Measurements from ENCODE around the gene SYNPO.

SYNPO gene

DNA sequence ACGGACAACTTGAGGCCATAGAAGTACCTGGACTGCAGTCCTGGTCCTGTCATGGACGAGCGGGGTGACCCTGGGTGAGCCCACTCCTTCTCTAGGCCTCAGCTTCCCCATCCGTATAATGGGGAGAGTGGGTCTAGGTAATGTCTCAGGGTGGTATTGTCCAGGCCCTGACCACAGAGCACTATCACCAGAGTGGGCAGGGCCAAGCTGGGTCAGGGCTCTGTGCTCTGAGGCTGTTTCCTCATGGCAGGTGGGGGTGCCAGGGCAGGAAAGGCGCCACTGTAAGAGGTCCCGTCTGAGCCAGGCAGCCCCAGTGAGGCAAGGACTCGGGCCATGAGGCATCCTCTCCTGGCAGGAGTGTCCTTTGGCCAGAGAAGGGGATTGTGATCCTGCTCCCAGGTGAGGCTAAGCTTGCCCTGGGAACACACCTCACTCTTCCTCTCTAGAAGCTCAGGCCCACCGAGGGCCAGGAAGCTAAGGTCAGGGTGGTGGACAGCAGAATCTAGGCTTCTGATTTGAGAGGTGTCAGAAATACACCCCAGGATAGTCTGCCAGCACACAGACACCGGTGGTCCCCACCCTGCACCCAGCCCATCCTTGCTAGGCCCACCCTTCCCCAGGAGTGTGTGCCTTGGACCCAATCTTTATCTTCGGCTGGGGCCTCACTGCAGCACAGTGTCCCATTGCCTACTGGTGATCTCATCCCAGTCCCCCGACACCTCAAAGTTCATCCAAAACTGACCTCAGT lies 19.1 kb downstream of the SYNPO start:
- no peak for DNase-seq

DNA sequence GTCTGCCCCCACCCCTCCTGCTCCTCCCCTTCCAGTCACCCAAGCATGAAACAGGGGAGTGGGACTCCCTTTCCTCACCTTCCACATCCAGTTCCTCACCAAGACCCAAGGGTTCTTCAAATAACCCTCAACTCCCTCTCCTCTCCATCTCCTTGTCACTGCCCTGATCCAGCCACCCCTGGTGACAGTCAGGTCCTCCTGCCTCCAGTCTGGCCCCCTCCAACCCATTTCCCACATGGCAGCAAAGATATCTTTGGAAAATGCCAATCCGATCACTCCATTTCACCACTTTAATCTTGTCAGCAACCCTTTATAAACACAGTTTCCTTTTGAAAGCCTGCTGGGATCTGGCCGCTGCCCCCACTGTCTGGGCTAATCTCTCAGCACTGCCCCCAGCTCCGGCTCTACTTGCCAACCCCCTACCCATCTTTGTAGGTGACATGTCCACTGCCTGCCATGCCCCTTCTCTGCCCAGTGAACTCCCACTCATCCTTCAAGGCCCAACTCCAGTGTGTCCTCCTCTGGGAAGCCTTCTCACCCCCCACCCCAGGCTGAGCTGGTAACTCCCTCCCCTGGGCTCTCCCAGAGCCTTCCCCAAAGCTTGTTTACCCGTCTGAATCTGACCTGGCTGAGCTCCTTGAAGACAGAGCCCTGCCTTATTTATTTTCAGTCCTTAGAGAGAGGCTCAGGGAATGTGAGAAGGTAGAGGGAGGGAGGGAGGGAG lies 19.8 kb downstream of the SYNPO start:
- DNase-seq, result no peak

DNA sequence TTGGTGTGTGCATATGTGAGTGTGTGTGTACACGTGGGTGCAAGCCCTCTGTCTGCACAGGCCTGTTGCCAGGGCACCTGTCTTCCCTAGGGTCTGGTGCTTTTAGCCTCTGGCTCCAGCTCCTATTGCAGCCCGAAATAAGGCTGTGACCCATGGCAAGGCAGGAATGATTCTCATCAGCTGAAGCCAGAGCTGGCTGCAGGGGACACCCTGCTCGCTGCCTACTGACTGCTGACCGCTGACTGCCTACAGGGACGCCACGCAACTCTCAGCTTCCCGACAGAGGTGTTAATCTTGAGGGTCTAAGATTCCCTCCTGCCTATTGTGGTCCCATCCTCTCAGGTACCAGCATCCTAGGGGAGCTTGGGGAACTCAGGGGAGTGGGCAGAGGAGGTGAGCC lies 20.6 kb downstream of the SYNPO start, which contains the start of gene MYOZ3:
Gene MYOZ3, plus strand, starts transcription at position 166 of the 400 bp plus-strand sequence. CDS start 1,691 bp downstream, outside the sequence.
- no peak for DNase-seq

DNA sequence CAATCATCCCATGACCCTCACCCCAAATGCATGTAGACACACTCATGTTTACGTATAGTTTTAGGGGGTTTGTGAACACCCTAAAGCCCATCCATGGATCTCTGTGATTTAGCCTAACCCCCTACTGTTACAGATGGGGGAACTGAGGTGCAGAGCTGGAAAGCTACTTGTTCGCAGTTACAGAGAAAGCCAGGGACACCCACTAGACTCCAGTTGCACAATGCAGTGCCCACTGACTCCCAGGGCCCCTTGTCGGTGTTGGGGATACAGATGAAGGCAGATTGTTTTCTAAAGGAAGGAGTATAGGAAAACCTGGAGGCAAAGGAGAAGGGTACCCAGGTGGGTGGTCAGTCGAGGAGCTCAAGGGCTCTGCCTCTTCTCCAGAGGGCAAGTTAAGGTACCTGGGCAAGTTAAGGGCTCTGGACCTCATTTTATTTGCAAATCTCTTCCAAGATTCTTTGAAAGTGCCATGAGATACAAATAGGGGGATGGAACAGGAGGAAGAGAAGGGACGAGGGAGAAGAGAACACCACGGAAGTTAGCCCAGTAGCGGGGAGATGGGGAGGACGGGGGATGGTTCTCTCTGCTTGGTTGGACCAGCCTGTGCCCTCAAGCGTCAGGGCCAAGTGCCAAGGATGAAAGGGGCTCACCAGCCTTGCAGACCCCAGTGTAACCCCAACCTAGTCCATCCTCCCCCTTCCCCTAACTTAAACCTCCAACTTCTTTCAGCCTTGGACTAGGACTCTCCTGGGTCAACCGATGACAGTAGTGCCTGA lies 21.5 kb downstream of the SYNPO start:
- no peak for DNase-seq

DNA sequence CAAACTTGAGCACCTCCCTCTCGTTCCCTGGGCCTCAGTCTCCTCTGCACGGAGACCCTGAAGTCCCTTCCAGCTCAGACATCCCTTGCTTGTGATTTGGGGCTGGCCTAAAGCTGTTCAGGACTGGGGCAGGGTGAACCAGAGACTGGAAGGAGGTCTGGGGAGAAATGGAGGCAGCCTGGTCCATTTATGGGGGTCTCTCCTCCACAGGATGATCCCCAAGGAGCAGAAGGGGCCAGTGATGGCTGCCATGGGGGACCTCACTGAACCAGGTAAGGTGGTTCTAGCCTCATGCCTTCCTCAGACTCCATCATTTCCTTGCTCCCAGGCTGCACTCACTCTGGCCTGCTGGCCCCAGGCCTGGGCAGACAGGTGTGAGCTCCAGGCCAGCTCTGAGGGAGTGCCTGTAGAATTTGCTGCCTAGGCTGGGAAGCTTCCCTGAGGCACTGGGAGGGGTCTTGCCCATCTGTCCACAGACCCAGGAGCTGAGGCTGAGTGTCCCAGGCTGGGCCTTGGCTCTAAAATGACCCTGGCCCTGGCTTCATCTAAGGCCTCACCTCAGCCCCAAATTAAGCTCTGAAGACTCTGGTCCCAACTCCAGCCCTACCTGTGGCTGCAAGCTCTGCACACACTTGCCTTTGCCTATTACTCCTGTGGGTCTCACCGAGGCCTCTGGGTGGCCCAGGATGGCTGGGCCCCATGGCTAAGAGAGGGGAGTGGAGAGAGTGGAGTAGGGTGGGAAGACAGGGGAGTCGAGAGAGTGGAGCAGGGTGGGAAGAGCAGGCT lies 22.5 kb downstream of the SYNPO start:
- DNase-seq, result no peak

DNA sequence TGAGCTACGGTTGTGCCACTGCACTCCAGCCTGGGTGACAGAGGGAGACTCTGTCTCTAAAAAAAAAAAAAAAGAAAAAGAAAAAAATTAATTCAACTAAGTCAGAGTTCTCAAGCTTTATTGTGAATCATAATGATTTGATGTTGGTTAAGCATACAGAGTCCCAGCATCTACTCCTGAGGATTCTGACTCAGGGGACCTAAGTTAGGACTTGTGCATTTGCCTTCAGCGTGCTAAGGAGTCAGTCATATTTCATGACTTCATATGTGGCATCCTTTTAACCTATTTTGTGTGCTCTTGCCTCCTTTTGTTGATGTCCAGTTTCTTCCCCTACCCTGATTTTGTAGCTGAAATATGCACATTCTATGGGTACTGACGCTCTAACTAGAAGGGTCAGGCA lies 23.5 kb downstream of the SYNPO start:
- DNase-seq, result no peak

DNA sequence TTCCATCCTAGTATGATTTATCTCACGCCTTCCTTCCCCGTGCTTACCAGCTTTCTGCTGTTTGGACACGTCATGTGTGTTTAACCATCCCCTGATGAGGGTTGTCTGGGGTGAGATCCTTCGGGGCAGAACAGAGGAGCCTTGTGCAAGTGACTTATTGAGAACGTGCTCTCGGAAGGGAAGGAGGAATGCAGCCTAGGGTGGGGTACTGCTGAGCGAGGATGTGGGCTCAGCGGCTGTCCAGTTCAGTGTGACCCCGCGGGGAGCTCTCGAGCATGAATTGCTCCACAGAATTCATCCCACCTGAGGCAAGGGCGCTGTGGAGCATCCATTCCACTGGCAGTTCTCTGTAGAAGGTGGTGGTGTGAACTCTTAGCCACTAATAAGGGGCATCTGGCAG lies 24.6 kb downstream of the SYNPO start:
- DNase-seq, result no peak

DNA sequence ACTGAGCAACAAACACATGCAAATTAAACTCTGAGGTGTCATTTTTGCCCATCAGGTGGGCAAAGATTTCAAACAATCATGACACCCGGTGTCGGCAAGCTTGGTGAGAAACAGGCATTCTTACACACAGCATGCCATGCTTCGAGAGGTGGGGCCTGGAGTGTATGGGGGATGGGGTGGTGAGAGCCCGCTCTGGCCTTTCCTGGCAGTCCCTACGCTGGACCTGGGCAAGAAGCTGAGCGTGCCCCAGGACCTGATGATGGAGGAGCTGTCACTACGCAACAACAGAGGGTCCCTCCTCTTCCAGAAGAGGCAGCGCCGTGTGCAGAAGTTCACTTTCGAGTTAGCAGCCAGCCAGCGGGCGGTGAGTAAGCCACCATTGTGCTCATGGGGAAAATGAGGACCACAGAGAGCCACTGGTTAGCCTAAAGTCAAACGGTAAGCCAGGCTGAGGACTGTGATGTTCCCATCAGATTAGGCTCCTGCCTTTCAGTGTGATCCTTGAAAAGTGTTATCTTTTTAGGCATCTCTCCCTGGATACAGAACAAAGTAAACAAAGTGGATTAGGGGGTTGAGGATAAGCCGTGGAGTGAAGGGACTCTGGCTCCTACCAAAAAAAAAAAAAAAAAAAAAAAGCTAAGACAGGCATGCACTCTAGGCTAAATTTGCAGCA lies 30.0 kb downstream of the SYNPO start:
- no peak for DNase-seq

DNA sequence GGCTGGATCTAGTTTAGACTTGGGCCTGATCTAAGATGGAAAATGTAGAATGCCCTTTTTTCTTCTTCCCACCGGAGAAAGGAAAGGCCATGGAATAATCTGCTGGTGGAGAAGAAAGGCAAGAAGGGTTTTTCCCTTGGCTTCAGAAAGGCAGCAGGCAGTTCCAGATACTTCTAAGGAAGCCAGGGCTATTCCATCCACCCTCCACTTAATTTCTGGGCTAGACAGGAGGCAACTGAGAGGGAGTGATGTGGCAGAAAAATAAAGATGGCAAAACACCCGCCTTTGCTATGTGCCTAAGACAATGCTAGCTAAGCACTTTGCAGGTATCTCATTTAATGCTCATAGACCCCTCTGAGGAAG lies 30.5 kb downstream of the SYNPO start:
- no peak for DNase-seq

DNA sequence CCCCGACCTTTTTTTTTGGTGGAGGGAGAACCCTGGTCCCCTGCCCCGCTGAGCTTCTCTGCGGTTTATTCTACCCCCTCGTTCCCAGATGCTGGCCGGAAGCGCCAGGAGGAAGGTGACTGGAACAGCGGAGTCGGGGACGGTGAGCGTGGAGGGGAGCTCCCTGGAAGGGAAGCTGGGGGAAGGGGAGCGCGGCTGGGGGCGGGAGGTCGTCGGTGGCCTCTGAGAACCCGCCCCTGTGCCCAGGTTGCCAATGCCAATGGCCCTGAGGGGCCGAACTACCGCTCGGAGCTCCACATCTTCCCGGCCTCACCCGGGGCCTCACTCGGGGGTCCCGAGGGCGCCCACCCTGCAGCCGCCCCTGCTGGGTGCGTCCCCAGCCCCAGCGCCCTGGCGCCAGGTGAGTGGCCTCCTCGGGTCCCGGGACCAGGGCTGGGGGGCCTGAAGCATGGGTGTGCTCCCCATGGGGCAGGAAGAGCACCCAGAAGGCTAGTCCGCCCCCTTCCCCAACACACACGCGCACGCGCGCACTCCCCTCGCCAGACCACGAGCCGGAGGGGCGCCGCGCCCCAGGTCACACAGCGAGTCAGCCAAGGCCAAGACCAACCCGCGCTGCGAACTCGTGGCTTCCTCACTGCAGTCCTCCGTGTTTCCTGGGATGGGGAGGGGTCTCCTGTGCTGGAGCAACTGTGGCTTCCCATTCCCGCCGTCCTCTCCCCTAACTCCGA lies 31.2 kb downstream of the SYNPO start:
- DNase-seq, result no peak

DNA sequence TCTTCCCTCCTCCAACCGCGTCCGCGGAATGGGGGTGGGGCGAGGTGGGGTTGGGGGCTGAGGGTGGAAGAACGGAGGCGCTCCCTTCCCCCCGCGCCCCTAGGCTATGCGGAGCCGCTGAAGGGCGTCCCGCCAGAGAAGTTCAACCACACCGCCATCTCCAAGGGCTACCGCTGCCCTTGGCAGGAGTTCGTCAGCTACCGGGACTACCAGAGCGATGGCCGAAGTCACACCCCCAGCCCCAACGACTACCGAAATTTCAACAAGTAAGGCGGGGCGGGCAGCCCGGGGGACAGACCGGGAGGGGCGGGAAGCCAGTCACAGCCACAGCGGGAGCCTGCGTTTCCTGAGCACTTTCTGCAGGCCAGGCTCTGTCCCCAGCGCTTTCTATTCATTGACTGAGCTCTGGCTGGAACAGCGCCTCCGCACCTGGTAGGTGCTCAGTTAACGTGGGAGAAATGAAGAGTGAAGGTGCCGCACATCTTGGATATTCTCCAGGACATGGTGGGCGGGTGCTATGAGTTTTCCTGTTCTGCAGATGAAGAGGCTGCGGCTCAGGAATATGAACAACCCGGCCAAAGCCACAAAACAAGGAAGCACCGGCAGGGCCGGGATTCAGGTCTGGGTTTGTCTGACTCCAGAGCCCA lies 31.9 kb downstream of the SYNPO start:
- DNase-seq, result no peak

DNA sequence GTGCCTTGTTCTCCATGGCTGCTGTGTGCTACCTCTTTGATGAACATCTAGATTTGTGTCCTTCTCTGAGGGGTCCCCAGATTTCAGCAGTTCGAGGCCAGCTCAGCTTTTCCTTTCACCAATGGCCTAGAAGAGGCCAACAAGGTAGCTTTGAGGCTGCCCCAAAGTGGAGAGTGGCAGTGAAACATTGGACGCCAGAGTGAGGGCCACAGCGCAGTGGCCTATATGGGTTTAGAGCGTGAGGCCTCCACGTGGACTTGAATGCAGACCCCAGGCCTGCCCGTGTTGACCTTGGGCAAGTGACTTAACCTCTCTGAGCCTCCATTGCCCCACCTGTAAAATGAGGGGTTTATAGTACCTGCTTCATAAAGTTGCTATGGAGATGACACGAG lies 32.4 kb downstream of the SYNPO start:
- DNase-seq, result no peak

DNA sequence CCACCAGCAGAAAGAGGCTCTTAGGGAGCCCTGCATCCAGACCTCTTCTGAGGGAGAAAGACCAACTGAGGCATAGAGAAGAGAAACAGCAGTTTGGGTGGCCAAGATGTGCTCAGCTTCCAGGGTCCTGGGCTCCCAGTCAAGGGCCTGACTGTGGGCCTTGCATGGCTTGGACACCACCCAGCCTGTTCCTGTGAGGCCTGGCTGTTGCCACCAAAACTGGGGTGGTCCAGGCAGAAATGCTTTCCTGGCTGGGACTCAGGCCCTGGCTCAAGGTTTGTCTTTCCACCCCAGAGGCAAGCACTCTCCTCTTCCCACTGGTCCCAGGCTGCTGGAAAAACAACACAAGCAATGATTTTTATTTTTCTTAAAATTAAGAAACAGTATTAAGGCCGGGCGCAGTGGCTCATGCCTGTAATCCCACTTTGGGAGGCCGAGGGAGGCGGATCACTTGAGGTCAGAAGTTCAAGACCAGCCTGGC lies 33.9 kb downstream of the SYNPO start:
- no peak for DNase-seq

DNA sequence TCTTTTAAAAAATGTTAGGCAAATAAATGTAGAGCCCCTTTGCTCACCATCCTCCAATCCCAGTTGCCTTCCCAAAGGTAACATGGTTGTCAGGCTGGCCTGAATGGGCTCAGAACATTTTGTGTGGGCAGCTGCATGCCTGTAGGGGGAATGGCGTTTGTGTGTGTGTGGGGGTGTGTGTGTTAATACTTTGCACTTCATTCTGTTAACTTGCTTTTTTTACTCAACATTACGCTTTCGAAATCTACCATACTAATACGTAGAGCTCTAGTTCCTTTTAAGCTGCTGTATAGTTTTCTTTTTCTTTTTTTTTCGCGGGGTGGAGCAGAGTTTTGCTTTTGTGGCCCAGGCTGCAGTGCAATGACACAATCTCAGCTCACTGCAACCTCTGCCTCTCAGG lies 34.6 kb downstream of the SYNPO start:
- no peak for DNase-seq

DNA sequence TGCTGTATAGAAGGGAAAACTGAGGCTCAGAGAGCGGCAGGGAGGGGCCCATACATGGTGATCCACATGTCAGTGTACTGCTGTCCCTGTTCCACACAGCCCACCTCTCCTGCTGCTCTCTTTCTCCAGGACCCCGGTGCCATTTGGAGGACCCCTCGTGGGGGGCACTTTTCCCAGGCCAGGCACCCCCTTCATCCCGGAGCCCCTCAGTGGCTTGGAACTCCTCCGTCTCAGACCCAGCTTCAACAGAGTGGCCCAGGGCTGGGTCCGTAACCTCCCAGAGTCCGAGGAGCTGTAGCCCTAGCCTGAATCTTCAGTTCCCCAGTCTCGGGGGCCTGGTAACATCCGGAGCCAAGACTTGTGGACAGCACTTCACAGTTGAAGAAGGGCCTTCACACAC lies 36.1 kb downstream of the SYNPO start:
- DNase-seq, result no peak

DNA sequence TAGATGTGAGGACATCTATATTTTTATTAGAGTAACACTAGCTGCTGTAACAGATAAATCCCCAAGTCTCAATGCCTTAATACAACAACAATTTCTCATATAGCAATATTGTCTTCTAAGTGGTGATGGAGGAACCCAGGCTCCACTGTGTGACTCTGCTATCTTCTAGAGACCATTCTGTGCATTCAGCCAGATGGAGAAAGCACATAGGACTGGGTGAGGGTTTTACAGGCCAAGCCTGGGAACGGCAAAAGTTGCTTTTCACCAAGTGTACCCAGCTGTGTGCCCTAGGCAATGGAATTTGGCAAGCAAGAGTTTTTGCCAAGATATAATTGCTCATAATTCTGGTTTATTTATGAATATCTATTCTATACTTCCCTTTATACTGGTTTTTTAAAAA lies 48.7 kb downstream of the SYNPO start:
- no peak for DNase-seq

DNA sequence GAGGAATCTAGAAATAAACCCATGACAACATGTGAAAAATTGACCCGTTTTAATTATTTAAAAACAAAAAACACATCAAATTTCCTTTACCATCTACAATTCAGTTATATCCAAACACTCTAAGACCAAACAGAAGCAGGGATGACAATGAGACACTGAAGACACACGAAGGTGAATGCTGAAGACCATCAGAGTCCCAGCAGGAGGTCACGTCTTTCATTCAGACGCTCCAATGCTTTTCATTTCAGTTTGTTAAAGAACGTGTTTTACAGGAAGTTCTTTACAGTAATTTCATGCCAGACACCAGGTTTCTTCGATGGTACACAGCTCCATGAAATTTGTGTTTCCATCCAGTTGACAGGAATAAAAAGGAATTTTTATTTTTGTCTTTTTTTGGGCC lies 50.3 kb downstream of the SYNPO start:
- no peak for DNase-seq

DNA sequence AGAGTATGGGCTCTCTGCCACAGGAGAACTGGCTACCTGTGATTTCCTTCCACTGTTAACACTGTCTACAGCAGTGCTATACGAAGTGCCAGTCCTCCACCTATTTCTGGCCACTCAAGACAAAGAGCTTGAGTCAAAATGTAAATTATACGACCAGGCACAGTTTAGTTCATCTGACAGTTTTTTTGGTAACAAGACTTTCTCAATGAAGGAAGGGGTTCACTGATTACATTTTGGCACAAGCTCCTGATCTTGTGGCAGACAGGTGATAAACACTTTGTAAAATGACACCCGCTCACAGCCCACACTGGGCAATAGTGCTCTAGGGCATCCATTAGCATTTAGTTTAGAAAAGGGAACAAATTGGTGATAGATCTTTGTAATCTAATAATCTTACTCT lies 51.8 kb downstream of the SYNPO start:
- no peak for DNase-seq

DNA sequence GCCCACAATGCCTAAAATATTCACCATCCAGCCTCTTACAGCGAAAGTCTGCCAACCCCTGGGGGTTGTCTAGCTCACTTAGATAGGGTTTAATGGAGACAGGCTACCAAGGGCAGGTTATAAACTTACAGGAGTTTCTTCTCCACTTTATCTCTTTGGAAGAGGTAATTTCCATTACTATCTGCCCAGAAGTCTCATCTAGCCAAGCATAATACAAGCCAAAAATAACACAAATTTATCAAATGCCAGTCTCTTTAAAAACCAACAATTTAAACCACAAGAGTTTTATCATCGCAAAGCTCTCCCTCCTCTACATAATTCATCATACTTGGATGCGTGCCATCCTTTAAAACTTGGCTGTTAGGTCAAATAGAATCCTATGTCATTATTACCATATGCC lies 54.2 kb downstream of the SYNPO start:
- no peak for DNase-seq

DNA sequence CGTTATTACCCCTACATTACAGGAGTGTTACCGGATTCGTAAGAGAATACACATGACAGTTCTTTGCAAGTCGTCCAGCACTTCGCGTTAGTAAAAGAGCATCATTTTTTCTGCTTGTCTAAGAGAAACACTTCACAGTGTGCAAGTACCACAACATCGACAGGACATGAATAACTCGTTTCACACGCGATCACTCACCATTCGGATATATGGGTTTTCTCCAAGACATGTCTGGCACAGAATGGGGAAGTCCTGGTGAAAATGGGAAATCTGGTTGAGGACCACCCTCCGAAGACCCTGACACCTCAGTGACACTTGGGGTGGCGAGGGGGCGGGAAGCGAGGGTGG lies 59.8 kb downstream of the SYNPO start:
- no peak for DNase-seq
